ENCODE measurements around the gene TFCP2L1. TPM values are rescaled to one million over a fixed set of nuclear protein-coding genes. Genes with fewer than 3 reads are reported as not detected.

TFCP2L1 gene
- total RNA-seq, 2 donors from 2014 or later: 0.03 TPM; not detected in 1

GRCh38 chr2:121167411-121167810 lies 117.6 kb downstream of the TFCP2L1 start:
- H3K4me3 Mint-ChIP-seq: no peak overlapping the region
- no peak overlapping the region for H3K27ac Mint-ChIP-seq
- H3K27me3 Mint-ChIP-seq: peaks cover 16% of the 10 kb centered on the region
- peaks cover 7% of the 10 kb centered on the region for H3K9me3 Mint-ChIP-seq
- no peaks in the 10 kb centered on the region for H3K36me3 Mint-ChIP-seq (ENCODE audit: low read depth)
- no peaks in the 10 kb centered on the region for H3K4me1 Mint-ChIP-seq
- ATAC-seq (replicated peaks): no peak

Other genes with a start within 250 kb of the TFCP2L1 start
- gene RNU4ATAC, start 245.7 kb upstream of the TFCP2L1 start, total RNA-seq: not detected

Data from activated T-helper 17 cell treated with anti-CD3 and anti-CD28 coated beads, Interleukin-2, amount 50 U/mL, for 72 hours (primary cell).